Measurements from ENCODE around the gene TRAF3.
"Not testable (repeated sequence)": the region's sequence is repeated elsewhere in the genome, so short reads cannot be mapped to it uniquely, and the experiment has no call there.

Gene TRAF3

GRCh38 chr14:102751088-102751487 lies 26.2 kb upstream of the TRAF3 start:
- no peak for DNase-seq (ENCODE audit: low read depth)

DNA sequence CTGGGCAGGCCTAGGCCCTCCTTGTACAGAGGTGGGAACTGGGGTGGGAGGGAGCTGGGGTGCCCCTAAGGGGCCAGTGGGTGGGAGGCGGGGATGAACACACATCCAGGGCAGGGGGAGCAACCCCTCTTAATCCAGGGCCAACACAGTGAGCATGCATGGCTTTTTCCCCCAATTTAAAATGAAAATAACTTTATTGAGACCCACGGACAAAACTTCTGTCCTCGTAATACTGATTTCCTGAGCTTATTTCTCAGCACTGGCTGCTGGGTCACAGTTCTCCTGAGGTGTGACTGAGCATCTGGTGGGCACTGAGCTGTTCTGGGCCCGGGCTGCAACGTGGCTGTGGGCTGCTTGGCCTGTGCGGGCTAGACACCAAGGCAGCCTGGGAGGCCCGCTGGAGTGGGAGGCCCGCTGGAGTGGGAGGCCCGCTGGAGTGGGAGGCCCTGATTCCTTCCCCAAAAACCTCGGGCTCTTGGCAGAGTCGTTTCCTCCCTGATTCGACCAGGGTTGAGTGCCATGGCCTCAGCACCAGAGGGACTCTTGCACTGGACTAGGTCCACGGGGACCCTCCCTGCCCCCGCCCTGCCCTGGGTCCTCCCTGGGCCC lies 24.9 kb upstream of the TRAF3 start:
- DNase-seq (ENCODE audit: low read depth) = no peak

DNA sequence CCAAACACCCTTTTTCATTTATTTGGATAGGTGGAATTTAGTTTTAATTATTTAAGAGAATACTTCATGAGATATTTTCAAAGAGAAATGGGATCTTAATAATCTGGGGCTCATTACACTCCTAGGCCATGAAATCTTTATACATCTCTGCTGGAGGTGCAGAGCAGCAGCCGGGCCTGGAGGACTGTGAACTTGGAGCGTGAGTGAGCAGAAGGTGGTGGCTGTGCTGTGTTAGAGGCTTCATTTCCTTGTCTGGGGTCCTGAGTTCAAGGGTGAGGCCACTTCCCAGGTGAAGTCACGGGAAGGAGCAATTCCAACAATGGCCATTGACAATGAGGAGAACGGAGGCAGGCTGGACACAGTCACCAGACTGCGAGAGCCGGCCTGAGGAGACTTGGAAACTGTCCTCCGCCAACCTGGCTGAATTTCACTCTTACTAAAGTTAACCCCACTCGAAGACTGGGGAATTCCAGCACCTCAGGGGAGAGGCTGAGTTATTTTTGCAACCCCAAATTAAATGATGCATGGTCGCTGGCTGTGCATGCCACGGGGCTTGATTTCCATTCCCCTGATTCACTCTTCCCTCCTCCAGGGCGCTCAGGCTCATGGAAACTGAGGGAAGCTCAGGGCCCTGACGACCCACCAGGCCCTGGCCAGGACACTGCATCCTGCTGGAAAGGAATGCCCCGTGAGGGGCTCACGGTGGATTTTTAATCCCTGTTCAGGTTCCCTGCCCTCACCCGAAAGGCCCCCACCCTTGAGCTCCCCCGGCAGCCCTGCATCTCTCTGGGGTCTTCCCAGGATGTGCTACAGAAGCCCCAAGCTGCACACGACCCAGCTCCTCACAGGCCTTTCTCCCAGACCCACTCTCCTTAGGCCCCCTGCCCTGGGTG lies 22.6 kb upstream of the TRAF3 start:
- no peak for DNase-seq (ENCODE audit: low read depth)

DNA sequence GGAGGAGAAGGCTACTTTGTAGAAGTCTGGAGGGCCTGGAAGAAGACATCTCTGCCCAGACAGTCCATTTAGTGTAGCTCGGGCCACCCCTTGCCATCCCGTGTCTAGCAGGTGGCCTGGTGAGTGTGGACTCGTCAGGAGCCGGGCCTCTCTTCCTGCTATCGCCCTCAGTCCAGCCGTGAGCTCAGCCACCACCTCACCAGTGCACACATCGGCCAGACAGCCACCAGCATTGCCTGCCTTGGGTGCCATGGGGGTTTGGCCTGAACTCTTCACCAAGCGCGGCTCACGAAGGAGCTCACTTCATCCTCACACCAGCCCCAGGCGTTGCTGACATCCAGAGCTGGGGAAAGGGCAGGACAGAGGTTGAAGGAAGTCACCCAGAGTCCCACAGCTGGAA lies 19.6 kb upstream of the TRAF3 start:
- no peak for DNase-seq (ENCODE audit: low read depth)

DNA sequence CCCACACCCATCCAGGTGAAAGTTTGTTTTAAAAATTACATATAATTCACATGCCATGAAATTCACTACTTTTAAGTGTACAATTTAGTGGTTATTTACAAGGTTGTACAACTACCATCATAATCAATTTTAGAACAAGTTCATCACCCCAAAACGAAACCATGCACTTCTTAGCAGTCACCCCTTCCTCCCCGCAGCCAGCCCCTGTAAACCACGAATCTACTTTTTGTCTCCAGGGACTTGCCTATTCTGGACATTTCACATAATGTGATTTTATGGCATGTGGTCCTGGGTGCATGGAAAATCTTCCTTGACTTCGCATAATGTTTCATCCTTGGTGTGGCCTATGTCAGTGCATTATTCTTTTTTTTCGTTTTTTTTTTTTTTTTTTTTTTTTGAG lies 19.2 kb upstream of the TRAF3 start:
- DNase-seq (ENCODE audit: low read depth) = no peak

- DNase-seq (ENCODE audit: low read depth) = no peak
Observed at GRCh38 chr14:102759456-102760187, 17.6 kb upstream of the TRAF3 start.

GRCh38 chr14:102760496-102761193 lies 16.6 kb upstream of the TRAF3 start:
- DNase-seq (ENCODE audit: low read depth) = no peak

GRCh38 chr14:102761206-102761605 lies 16.0 kb upstream of the TRAF3 start:
- DNase-seq (ENCODE audit: low read depth) = no peak

GRCh38 chr14:102764220-102764671 lies 13.0 kb upstream of the TRAF3 start:
- no peak for DNase-seq (ENCODE audit: low read depth)

GRCh38 chr14:102765770-102766169 lies 11.5 kb upstream of the TRAF3 start:
- not testable (repeated sequence) for DNase-seq (ENCODE audit: low read depth)

DNA sequence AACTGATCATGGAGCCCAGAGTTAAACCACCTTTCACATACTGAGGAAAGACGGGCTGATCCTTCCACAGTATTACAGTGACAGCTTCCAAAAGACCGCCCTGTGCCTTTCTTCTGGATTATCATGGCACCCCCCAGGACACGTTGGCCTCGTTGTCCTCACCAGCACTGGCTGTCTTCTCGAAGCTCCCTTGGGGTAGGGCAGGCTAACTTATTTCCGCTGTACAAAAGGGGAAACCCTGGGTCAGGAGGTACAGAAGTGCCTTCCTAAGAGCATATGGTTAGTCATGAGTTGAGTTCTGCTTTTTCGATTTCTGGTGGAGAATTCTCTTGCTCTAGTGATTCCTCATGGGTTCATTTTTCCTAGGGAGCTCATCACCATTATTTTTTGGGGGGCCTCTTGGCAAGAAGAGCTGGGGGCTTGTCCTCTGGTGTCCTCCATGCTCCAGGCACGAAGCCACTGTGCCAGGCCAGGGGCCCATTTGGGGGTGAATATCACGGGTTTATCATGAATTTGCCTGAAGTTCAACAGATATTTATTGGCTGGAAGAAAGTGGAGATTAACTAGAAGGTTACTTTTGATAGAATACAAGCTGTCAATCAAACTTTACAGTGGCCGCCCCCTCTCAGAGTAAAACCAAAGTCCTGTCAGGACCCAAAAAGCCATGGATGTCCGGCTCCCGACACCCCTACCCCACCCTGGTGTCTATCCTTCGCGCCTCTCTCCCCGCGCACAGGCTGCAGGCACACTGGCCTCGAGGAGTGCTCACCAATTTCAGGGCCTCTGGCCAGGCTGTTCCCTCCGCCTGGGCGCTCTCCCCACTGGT lies 8.8 kb upstream of the TRAF3 start:
- no peak for DNase-seq (ENCODE audit: low read depth)

- no peak for DNase-seq (ENCODE audit: low read depth)
Observed at GRCh38 chr14:102769049-102769327, 8.3 kb upstream of the TRAF3 start.

DNA sequence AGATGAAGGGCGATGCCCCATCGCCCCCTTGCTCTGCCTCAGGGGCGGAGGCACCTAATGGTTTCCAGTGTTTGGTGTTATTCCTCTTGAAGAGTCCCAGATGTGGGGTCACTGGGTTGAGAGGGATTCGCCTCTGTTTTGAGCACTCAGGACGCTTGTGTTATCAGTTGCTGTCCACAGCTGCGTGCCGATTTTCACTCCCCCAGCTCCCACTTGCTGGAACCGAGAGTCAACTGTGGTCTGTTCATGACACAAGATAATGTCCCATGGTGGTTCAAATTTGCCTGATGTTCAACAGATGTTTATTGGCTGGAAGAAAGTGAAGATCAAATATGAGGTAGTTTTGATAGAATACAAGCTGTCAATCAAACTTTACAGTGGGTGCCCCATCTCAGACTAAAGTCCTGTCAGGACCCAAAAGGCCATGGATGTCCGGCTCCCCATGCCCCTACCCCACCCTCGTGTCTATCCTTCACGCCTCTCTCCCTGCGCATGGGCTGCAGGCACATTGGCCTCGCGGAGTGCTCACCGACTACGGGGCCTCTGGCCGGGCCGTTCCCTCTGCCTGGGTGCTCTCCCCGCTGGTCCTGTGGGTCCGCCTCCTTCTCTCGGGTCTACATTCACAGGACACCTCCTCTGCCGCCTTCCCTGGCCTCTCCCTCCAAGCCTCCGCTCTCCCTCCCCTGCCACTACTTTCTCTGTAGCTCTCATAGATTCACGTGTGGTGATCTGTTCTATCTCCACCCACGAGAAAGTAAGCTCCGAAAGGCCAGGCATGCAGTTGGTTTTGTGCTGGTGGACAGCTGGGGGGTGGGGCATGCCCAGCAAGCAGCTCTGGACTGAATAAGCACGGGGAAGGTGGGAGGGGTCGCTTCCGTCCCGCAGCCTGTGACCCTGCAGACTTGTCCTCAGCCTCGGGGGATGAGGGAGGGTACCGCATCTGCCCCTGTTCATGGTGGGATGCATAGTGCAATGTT lies 6.8 kb upstream of the TRAF3 start:
- no peak for DNase-seq (ENCODE audit: low read depth)

- no peak for DNase-seq (ENCODE audit: low read depth)
Observed at GRCh38 chr14:102771144-102771543, 6.1 kb upstream of the TRAF3 start.

DNA sequence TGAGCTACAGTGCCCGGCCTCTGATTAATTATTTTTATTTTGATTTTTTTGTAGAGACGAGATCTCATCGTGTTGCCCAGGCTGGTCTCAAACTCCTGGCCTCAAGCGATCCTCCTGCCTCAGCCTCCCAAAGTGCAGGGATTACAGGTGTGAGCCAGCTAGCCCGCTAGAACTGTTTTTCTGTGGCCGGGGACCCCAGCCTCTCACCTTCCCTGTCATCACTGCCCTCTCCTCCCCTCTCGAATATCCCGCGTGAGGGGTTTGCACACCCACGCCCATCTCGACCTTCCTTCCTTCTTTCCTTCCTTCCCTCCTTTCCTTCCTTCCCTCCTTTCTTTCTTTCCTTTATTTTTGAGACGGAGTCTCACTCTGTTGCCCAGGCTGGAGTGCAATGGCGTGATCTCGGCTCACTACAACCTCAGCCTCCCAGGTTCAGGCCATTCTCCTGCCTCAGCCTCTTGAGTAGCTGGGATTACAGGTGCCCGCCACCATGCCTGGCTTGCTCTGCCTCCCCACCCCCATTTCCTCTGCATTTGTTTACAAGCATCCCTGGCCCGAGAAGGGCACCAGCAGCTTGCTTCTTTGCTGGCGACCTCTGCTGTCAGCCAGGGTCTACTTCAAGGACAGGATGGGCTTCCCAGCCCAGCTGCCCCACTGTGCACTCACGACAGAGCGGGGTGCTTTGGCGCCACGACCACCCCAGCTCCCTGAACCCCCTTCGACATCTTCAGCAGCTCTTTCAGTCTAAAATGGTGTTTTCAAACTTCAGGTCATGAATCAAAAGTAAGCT lies 4.3 kb upstream of the TRAF3 start:
- DNase-seq (ENCODE audit: low read depth) = no peak

DNA sequence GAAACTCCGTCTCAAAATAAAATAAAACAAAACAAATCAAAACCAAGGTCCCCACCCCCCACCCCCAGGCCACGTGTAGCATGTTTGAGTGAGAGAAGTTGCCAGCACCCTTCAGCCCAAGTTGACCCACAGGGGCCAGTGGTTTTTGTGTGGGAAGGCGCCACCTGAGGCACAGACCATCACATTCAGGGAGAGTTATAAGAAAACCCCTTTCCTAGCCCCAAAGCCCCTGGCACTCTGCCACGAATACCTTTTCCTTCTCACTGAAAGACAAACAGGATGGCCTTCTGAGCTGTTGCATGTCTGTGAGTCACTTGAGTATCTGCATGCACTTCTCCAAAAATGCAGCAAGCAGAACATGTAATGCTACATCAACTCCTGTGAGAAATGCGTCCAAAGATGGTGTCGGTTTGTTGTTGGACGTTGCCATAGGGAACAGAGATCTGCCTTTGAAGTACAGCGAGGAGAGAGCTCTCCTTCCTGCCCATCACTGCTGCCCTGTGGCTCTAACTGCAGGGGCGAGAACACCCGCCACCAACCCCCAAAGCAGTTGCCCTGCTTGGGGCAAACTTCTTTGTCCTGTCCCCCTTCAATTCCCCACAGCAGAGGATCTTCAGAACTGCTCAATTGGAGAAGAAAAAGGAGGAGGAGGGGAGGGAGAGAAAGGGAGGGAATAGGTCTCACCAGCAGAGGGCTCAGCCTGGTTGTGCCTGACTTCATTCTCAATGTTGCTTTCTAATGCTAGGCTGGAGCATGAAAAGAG lies 2.7 kb upstream of the TRAF3 start:
- DNase-seq (ENCODE audit: low read depth) = no peak

DNA sequence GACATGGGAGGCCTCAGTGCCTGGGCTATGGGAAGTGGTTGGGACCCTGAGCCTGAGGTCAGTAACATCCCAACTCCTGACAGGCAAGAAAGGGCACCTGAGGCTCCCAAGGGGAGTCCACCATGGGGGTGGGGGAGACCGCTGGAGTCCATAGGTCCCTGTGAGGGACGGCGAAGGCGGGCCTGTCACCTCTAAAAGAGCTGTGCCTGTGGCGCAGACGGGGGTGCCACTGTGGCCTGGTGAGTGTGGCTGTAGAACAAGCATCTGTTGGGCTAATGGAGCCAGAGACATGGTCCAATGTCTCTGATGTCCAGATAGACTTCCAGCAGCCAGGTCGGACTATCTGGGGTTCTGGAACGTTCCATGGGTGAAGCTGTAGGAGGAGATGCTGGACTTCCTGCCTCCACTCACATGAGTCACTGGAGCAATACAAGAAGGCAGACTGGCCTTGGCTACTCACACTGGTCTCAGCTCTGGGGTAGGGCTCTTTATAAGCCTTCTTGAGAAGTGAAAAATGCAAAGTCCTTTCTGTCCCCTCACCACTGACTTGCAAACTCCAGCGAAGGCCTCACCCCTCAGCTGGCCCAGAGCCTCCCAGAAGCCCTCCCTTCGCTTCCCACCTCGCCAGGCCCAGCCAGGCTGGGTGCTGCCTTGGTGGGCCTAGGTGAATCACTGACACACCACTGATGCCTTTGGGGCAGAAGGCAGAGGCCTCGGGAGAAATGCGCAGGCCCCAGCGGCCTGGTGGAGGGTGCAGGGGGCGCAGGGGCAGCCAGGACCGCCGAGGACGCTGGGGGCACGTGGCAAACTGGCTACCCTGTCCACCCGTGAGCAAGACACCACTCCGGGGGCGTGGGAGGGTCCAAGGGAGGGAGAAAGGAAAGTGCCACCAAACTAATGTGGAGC lies 1.1 kb upstream of the TRAF3 start:
- no peak for DNase-seq (ENCODE audit: low read depth)
